Heart right ventricle (tissue), 16 donors: ENCODE data around the gene IFNA16. TPM values are rescaled to one million over a fixed set of nuclear protein-coding genes. Genes with fewer than 3 reads are reported as not detected.
"Not testable (repeated sequence)": the region's sequence is repeated elsewhere in the genome, so short reads cannot be mapped to it uniquely, and the experiment has no call there.

Experiments
- ATAC-seq, 8 donors: fragments of 200-7000 bp; cut with Tn5 transposase; one replicate each; pipeline ENCODE4 v1.9.1; 2020; ENCODE audit warnings: mild to moderate bottlenecking in 8 of 8, moderate library complexity in 8 of 8, moderate number of reproducible peaks in 1 of 8
- DNase-seq, 2 donors: peaks; one replicate each; pipeline ENCODE4 v3.0.0-alpha.2; 2020
- H3K27ac ChIP-seq, 10 donors: fragments of 200-600 bp; sonication (generic) in 2 of 10; one replicate each; pipeline versions ENCODE4 v1.5.0 to v1.8.0; 2020 to 2022; ENCODE audit warnings: mild to moderate bottlenecking in 3 of 10
- H3K27me3 ChIP-seq, 7 donors: fragments of 200-600 bp; one replicate each; pipeline ENCODE4 v1.8.0; 2021 to 2022; ENCODE audit warnings: mild to moderate bottlenecking in 2 of 7
- H3K36me3 ChIP-seq, 9 donors: fragments of 200-600 bp; sonication (generic) in 1 of 9; one replicate each; pipeline versions ENCODE4 v1.5.0 to v1.8.0; 2020 to 2022; ENCODE audit warnings: mild to moderate bottlenecking in 2 of 9
- H3K4me1 ChIP-seq, 9 donors: fragments of 200-600 bp; sonication (generic) in 1 of 9; one replicate each; pipeline versions ENCODE4 v1.5.0 to v1.8.0; 2020 to 2022; ENCODE audit warnings: mild to moderate bottlenecking in 4 of 9
- H3K4me3 ChIP-seq, 10 donors: fragments of 200-600 bp; sonication (generic) in 2 of 10; one replicate each; pipeline versions ENCODE4 v1.5.0 to v1.8.0; 2020 to 2022; ENCODE audit warnings: mild to moderate bottlenecking in 7 of 10, moderate library complexity in 2 of 10
- H3K9me3 ChIP-seq, 11 donors: fragments of 200-600 bp in 10 of 11; sonication (generic) in 2 of 11; one replicate each; pipeline versions ENCODE4 v1.5.0 to v1.8.0; 2013 to 2022; ENCODE audit warnings: mild to moderate bottlenecking in 2 of 11, control low read depth in 1 of 11, moderate library complexity in 1 of 11
- WGBS, 2 donors: extraction: QIAGEN DNeasy Blood & Tissue Kit; methylation state at CpG; one replicate each; pipeline ENCODE4 v1.1.7; 2013; ENCODE audit warnings: inconsistent platforms in 1 of 2; 5-methylcytosine and 5-hydroxymethylcytosine counted together
- intact Hi-C, 10 donors: fragments of 100-400 bp; cut with DNase I; formaldehyde crosslinking; loops; one replicate each; pipeline versions ENCODE4 v1.11.1 to v1.14.2; 2022
- polyA plus RNA-seq, 2 donors: library from polyadenylated mRNA; stranded (reverse); fragments of 200-250 nt; gene quantifications; one replicate each; pipeline ENCODE4 v1.2.3, GENCODE V29; 2013
- total RNA-seq, 10 donors: library from RNA; stranded (reverse); fragmentation: NEBNext Ultra II Directional in 3 of 10; extraction: Animal tissue kit (Norgen Biotek cat#: 25700) in 3 of 10; gene quantifications; one replicate each; pipeline versions ENCODE4 v1.2.1 to v1.2.4, GENCODE V29; 2021 to 2023
- TF ChIP-seq, protein P1 (sequence below), 9 donors: fragments of 200-600 bp; sonication (generic) in 2 of 9; IDR thresholded peaks; one replicate each; pipeline versions ENCODE4 v1.5.0 to v1.8.0; 2021 to 2022; ENCODE audit warnings: antibody characterized with exemption in 9 of 9, mild to moderate bottlenecking in 5 of 9, moderate library complexity in 1 of 9
- donor health status: Arrhythmogenic right ventricular cardiomyopathy.
- donor health status: ischemic (EF 13 %, LVEDD 7.1; RV severe dilation, severe dysfunction).
- donor health status: healthy with polysubstance abuse.
- donor health status: DM: no; HTN: yes; CAD: no.
- donor health status: DM: no; HTN: no; CAD: no.
- donor health status: ischemic (EF 25% LVEDD 6.9; RV normal size, moderate dysfunction).
- donor health status: ischemic (EF 25% LVEDD 5.7; RV mildly dilated, moderate dysfunction).
- donor health status: healthy.
- donor health status: DM: yes; HTN: yes; CAD: no.
- donor health status: Ischemic cardiomyopathy.
- donor health status: ischemic (EF 35%, LVEDD 5.7; RV mildly dilated, moderate dysfunction).
- donor health status: nonischemic (EF 11% LVEDD 7.7; RV severe dilation, severe dysfunction).
- donor health status: DM: yes; HTN: yes; CAD: no.
- donor health status: PGD.
- donor health status: ischemic (EF 29% LVEDD 5.4; RV normal size, mild dysfunction).
- donor health status: nonischemic (EF 23%, LVEDD 6.1; RV moderate dilation, normal function).

The IFNA16 gene
- total and polyA plus RNA-seq, 12 donors = not detected

DNA sequence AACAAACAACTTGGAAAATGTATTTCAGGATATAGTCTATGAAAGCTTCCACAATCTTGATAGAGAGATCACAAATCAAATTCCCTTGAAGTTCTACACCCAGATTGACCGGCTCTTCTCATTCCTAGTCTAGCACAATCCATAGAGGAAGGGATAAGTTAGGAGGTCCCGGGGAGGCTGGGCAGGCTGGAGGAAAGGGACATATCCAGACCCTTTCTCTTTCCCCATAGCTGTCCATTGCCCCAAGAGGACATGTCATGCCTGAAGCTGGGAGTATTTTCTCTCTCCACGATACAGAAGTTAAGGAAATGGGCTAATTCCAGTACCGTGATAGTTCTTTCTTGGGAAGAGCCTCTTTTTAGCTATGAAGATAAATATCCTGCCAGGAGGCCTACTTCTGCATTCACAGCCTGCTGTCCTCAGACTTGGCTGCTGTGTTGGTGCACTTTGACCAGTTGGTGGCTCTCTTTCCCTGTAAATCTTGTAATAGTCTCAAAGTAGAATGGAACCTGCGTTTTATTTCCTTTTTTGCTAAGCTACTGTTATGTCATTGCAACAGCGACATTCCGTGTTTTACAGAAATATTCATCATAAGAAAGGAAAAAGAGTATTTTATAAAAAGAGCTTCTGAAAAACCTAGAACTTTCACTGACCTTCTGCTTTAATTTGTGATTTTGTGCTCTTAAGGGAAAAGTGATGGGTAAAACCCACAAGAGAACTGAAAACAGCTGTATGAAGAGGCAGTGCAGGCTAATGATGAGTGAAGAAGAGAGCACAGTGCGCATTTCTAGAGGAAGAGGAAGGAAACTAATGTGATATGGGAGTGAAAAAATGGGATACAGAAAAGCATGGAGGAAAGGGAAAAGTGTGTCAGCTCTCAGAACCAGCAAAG, 18.6 kb upstream of the IFNA16 start:
- intact Hi-C loops = loop anchor here in 2 of 10 donors (10.0 kb wide), 2 partner anchors 549 to 559 kb away; no protein-coding TSS in a partner anchor
- 30 to 33% methylated on average over 8 of the region's 8 CpGs for WGBS, 2 donors
- TF ChIP-seq, protein P1, sequence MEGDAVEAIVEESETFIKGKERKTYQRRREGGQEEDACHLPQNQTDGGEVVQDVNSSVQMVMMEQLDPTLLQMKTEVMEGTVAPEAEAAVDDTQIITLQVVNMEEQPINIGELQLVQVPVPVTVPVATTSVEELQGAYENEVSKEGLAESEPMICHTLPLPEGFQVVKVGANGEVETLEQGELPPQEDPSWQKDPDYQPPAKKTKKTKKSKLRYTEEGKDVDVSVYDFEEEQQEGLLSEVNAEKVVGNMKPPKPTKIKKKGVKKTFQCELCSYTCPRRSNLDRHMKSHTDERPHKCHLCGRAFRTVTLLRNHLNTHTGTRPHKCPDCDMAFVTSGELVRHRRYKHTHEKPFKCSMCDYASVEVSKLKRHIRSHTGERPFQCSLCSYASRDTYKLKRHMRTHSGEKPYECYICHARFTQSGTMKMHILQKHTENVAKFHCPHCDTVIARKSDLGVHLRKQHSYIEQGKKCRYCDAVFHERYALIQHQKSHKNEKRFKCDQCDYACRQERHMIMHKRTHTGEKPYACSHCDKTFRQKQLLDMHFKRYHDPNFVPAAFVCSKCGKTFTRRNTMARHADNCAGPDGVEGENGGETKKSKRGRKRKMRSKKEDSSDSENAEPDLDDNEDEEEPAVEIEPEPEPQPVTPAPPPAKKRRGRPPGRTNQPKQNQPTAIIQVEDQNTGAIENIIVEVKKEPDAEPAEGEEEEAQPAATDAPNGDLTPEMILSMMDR (IDR thresholded peaks at IDR 0.05) = peak in 8 of 9 donors; percentile 8 to 65 (median 50)
- peaks cover 0 to 18% (median 9%) of the 10 kb centered on the region in 7 donors for H3K27me3 ChIP-seq
- DNase-seq = peak in 1 of 2 donors; percentile 20
- peak in 6 of 8 donors; percentile 38 to 76 (median 60) for ATAC-seq
- not testable (repeated sequence) for H3K27ac ChIP-seq, H3K36me3 ChIP-seq, H3K4me3 ChIP-seq, H3K4me1 ChIP-seq, H3K9me3 ChIP-seq

DNA sequence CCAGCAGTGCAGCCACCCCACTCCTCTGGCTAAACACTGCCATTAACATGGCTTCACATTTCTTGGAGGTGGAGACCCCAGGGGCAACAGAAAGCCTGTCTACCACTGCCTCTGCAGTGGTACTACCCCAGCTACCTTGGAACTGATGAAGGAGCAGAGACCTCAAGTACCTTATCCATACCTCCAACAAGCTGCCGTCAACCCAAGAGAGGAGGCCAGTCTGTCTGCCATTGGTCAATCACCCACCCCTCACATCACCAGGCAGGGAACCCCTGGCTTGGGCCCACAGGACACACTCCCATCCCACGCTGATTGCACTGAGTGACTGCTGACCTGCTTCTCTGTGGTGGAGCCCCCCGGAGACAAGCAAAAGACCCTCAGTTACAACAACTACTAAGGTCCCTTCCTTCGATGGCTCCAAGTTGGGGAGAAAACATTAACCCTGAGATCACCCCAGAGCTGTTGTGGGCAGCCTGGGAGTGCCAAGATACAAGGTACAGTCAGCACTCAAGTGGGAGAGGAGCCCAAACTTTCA, 17.1 kb upstream of the IFNA16 start:
- intact Hi-C loops = loop anchor here in 2 of 10 donors (10.0 kb wide), 2 partner anchors 551 to 561 kb away; no protein-coding TSS in a partner anchor

DNA sequence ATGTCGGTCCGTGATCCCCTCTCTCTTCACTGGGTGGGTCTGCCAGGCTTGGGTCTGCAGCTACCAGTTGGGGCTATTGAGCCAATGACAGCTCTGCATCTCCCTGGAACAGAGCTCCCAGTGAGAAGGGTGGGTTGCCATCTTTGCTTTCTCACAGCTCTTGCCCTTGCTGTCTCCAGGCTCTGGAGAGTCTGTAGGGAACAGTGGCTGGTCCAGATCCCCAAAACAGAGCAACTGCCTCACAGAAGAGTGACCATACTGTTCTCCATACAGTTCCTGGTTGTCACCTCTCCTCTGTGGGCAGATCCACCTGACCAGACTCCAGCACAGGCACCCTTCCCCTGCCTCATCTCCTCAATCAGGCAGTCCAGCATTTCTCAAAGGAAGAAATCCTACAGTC, 16.1 kb upstream of the IFNA16 start:
- Histone ChIP-seq H3K9me3 (no peaks in the 10 kb centered on the region), H3K4me1 (no peaks in the 10 kb centered on the region), H3K27me3 (peaks cover 0 to 7% (median 0%) of the 10 kb centered on the region in 7 donors), H3K4me3 (no peak overlapping the region), H3K36me3 (no peaks in the 10 kb centered on the region), H3K27ac (no peak overlapping the region)
- intact Hi-C loops = loop anchor here in 2 of 10 donors (10.0 kb wide), 2 partner anchors 552 to 562 kb away; no protein-coding TSS in a partner anchor
- 86 to 88% methylated on average over 2 of the region's 2 CpGs for WGBS, 2 donors
- no peak for ATAC-seq
- DNase-seq = no peak
- TF ChIP-seq, protein P1 (IDR thresholded peaks at IDR 0.05) = no peak

More for the DNA sequence above, 17.1 kb upstream of the IFNA16 start:
- Histone ChIP-seq H3K4me1 (no peaks in the 10 kb centered on the region), H3K27me3 (peaks cover 0 to 9% (median 0%) of the 10 kb centered on the region in 7 donors), H3K27ac (no peak overlapping the region), H3K9me3 (no peaks in the 10 kb centered on the region), H3K36me3 (no peaks in the 10 kb centered on the region), H3K4me3 (no peak overlapping the region)
- DNase-seq (no peak), ATAC-seq (no peak)
- WGBS, 2 donors = 76 to 79% methylated on average over 4 of the region's 4 CpGs
- TF ChIP-seq, protein P1 (IDR thresholded peaks at IDR 0.05) = no peak

DNA sequence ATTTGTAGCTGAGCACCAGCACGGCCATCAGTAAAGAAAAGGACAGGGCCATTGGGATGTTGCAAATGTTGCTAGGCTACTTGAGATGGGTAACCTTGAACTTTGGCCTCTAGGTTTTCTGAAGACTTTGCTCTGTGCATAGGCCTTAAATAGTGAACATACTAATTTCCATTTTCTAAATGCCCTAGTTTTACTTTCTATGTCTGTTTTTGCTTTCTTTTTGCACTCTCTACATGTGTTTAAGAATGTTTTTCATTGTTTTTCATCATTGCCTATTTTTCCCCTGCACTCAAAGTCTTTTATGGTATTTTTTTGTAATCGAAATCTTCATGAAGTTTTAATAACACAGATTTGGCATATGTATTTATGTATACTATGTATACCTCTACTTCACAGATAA, 11.0 kb upstream of the IFNA16 start, which contains the start of gene IFNA17:
Gene IFNA17 (minus strand): TSS at position 101 of the 400 bp plus-strand sequence. CDS start 49 bp downstream, at position 52.
- Histone ChIP-seq H3K4me3 (no peak within 1 kb of the TSS), H3K27me3 (no peaks in the 10 kb centered on the region), H3K36me3 (no peaks in the 10 kb centered on the region), H3K9me3 (no peaks in the 10 kb centered on the region), H3K4me1 (no peaks in the 10 kb centered on the region), H3K27ac (no peak within 1 kb of the TSS)
- WGBS, 2 donors = 60 to 81% methylated on average over 2 of the region's 2 CpGs
- no peak for DNase-seq
- ATAC-seq = no peak
- TF ChIP-seq, protein P1 (IDR thresholded peaks at IDR 0.05) = no peak
- intact Hi-C loops = no loop called here
